Activated CD8-positive, alpha-beta T cell treated with anti-CD3 and anti-CD28 coated beads for 36 hours (primary cell): ENCODE measurements around the gene RBSN. TPM values are rescaled to one million over a fixed set of nuclear protein-coding genes. Genes with fewer than 3 reads are reported as not detected.

Experiments
- ATAC-seq: fragments of 200-7000 bp; cut with Tn5 transposase; one replicate; pipeline ENCODE4 v1.10.0; 2021; ENCODE audit warnings: mild to moderate bottlenecking, moderate library complexity
- CTCF ChIA-PET: fragments of 350-600 bp; sonication (Branson Sonifier 250); formaldehyde crosslinking; loops from one replicate; lab custom pipeline; 2021; ENCODE audit warnings: antibody characterized with exemption; lab: Charles Lee
- POLR2A ChIA-PET: fragments of 350-600 bp; sonication (Branson Sonifier 250); formaldehyde crosslinking; loops from one replicate; lab custom pipeline; 2021; ENCODE audit warnings: antibody characterized with exemption; lab: Charles Lee
- DNase-seq: peaks from one replicate; pipeline ENCODE4 v3.0.0-alpha.2; 2020
- H3K27ac Mint-ChIP-seq: one replicate; pipeline ENCODE4 v1.8.0; 2021; ENCODE audit warnings: mild to moderate bottlenecking, mixed read lengths
- H3K27me3 Mint-ChIP-seq: one replicate; pipeline ENCODE4 v1.8.0; 2021; ENCODE audit warnings: mixed read lengths
- H3K36me3 Mint-ChIP-seq: one replicate; pipeline ENCODE4 v1.8.0; 2021; ENCODE audit warnings: low read depth, mixed read lengths
- H3K4me1 Mint-ChIP-seq: one replicate; pipeline ENCODE4 v1.8.0; 2021; ENCODE audit warnings: low read depth, mixed read lengths
- H3K4me3 Mint-ChIP-seq: one replicate; pipeline ENCODE4 v1.8.0; 2021; ENCODE audit warnings: mild to moderate bottlenecking, moderate library complexity, mixed read lengths
- H3K9me3 Mint-ChIP-seq: one replicate; pipeline ENCODE4 v1.8.0; 2021; ENCODE audit warnings: mixed read lengths
- intact Hi-C: fragments of 100-400 bp; cut with micrococcal nuclease; formaldehyde crosslinking; loops from one replicate; pipeline ENCODE4 v1.10.0; 2022
- total RNA-seq, 2 experiments: library from RNA; stranded (reverse); gene quantifications; one replicate each; pipeline ENCODE4 v1.2.3, GENCODE V29; 2021
- TF ChIP-seq, protein P1 (sequence below): fragments of 200-600 bp; IDR thresholded peaks from one replicate; pipeline ENCODE4 v1.8.0; 2022; ENCODE audit warnings: antibody characterized with exemption, mild to moderate bottlenecking

Gene RBSN
- total RNA-seq, 2 experiments from 2014 or later, result 11.3 to 11.8 TPM

DNA sequence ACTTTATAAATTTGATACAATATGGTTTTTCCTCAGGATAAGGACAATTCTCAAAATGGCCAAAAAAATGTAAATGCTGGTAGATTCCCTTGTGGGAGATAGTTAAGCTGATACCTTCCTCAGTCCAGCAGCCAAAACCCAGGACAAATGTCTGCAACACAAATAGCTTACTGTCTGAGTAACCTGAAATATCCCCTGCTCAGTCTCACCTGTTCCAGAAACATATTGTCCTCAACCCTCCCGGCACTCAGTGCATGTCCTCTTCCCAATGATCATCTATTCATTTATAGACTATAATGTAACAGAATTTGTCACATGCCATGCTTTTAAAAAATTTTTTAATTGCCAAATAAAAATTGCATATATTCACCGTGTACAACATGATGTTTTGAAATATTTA lies 12.2 kb downstream of the RBSN start:
- TF ChIP-seq, protein P1, sequence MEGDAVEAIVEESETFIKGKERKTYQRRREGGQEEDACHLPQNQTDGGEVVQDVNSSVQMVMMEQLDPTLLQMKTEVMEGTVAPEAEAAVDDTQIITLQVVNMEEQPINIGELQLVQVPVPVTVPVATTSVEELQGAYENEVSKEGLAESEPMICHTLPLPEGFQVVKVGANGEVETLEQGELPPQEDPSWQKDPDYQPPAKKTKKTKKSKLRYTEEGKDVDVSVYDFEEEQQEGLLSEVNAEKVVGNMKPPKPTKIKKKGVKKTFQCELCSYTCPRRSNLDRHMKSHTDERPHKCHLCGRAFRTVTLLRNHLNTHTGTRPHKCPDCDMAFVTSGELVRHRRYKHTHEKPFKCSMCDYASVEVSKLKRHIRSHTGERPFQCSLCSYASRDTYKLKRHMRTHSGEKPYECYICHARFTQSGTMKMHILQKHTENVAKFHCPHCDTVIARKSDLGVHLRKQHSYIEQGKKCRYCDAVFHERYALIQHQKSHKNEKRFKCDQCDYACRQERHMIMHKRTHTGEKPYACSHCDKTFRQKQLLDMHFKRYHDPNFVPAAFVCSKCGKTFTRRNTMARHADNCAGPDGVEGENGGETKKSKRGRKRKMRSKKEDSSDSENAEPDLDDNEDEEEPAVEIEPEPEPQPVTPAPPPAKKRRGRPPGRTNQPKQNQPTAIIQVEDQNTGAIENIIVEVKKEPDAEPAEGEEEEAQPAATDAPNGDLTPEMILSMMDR, result no peak
- Mint-ChIP-seq H3K27me3 (no peaks in the 10 kb centered on the region), H3K36me3 (peaks cover 35% of the 10 kb centered on the region), H3K4me3 (no peak overlapping the region), H3K9me3 (no peaks in the 10 kb centered on the region), H3K27ac (no peak overlapping the region), H3K4me1 (peaks cover 3% of the 10 kb centered on the region)
- intact Hi-C loops, result no loop called here
- no peak for DNase-seq
- ChIA-PET CTCF (interaction anchor here (1.3 kb wide), 1 partner anchor 22 kb away, joined by 5 read pairs; the partner anchor contains the start of gene MRPS25), POLR2A (interaction anchor here (1.1 to 1.3 kb wide), 2 partner anchors 12 to 13 kb away, joined by 4 read pairs; partner anchors contain the start of gene RBSN)
- no peak for ATAC-seq

GRCh38 chr3:15086263-15086662 lies 12.7 kb downstream of the RBSN start:
- DNase-seq (no peak), ATAC-seq (no peak)
- ChIA-PET CTCF (interaction anchor here (1.3 kb wide), 1 partner anchor 21 kb away, joined by 5 read pairs; the partner anchor contains the start of gene MRPS25), POLR2A (interaction anchor here (1.1 to 1.3 kb wide), 2 partner anchors 12 to 13 kb away, joined by 4 read pairs; partner anchors contain the start of gene RBSN)
- no peak overlapping the region for H3K27ac Mint-ChIP-seq
- no peaks in the 10 kb centered on the region for H3K27me3 Mint-ChIP-seq
- intact Hi-C loops, result no loop called here
- H3K9me3 Mint-ChIP-seq, result no peaks in the 10 kb centered on the region
- peaks cover under 1% of the 10 kb centered on the region for H3K4me1 Mint-ChIP-seq
- TF ChIP-seq, protein P1, result no peak
- H3K4me3 Mint-ChIP-seq, result no peak overlapping the region
- H3K36me3 Mint-ChIP-seq, result peaks cover 37% of the 10 kb centered on the region

DNA sequence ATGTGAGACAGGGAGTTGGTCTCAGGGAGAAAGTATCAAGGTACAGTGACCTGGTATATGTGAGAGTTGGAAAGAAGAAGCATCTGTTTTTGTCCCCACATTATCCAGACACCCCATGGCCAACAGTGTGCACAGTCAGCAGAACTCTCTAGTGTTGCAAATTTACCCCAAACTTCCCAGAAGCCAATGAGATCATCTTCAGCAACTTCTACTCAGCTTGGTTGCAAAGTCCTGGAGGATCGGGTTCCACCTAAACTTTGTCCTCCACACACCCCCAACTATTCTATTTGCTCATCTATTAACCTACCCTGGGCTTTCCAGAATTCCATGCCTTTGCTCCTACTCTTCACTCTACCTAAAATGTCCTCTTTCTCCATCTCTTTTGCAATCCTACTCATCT lies 15.7 kb downstream of the RBSN start:
- Mint-ChIP-seq H3K9me3 (no peaks in the 10 kb centered on the region), H3K36me3 (peaks cover 36% of the 10 kb centered on the region), H3K4me3 (no peak overlapping the region), H3K27ac (no peak overlapping the region), H3K27me3 (no peaks in the 10 kb centered on the region), H3K4me1 (no peaks in the 10 kb centered on the region)
- ATAC-seq, result no peak
- ChIA-PET POLR2A (no interaction called here), CTCF (interaction anchor here (0.6 kb wide), 1 partner anchor 18 kb away, joined by 3 read pairs; the partner anchor contains the start of gene MRPS25)
- TF ChIP-seq, protein P1, result no peak
- intact Hi-C loops, result no loop called here
- no peak for DNase-seq

- ATAC-seq, result no peak
- Mint-ChIP-seq H3K27ac (no peak overlapping the region), H3K9me3 (no peaks in the 10 kb centered on the region), H3K4me3 (no peak overlapping the region), H3K27me3 (no peaks in the 10 kb centered on the region), H3K36me3 (peaks cover 38% of the 10 kb centered on the region), H3K4me1 (no peaks in the 10 kb centered on the region)
- ChIA-PET POLR2A (interaction anchor here (0.8 to 1.2 kb wide), 4 partner anchors 9 to 53 kb away, joined by 3 to 4 read pairs (median 3); partner anchors contain the start of gene RBSN), CTCF (interaction anchor here (1.4 kb wide), 1 partner anchor 11 kb away, joined by 5 read pairs; no protein-coding TSS in a partner anchor)
- intact Hi-C loops, result no loop called here
- no peak for DNase-seq
- TF ChIP-seq, protein P1, result no peak
These were observed 16.8 kb downstream of the RBSN start for GRCh38 chr3:15081960-15082664.

GRCh38 chr3:15079091-15079490 lies 19.9 kb downstream of the RBSN start:
- Mint-ChIP-seq H3K27me3 (no peaks in the 10 kb centered on the region), H3K27ac (no peak overlapping the region), H3K36me3 (peaks cover 45% of the 10 kb centered on the region), H3K4me3 (no peak overlapping the region), H3K9me3 (no peaks in the 10 kb centered on the region), H3K4me1 (no peaks in the 10 kb centered on the region)
- ATAC-seq (no peak), DNase-seq (no peak)
- intact Hi-C loops, result no loop called here
- POLR2A ChIA-PET, result no interaction called here
- CTCF ChIA-PET, result no interaction called here
- TF ChIP-seq, protein P1, result no peak
